Measurements from ENCODE around the gene KIAA1217.

The KIAA1217 gene

GRCh38 chr10:24449769-24450310, 240.9 kb downstream of the KIAA1217 start:
- DNase-seq = no peak

- no peak for DNase-seq
Measured at GRCh38 chr10:24451325-24451820, 242.4 kb downstream of the KIAA1217 start.

- DNase-seq = no peak
Measured at GRCh38 chr10:24452030-24452429, 243.1 kb downstream of the KIAA1217 start.

GRCh38 chr10:24453404-24453830, 244.5 kb downstream of the KIAA1217 start:
- DNase-seq = no peak

- DNase-seq = no peak
Measured at GRCh38 chr10:24453973-24454372, 245.0 kb downstream of the KIAA1217 start.

- DNase-seq = no peak
Measured at GRCh38 chr10:24455447-24455846, 246.5 kb downstream of the KIAA1217 start.

- no peak for DNase-seq
Measured at GRCh38 chr10:24456322-24456721, 247.4 kb downstream of the KIAA1217 start.

- DNase-seq = no peak
Measured at GRCh38 chr10:24457661-24458318, 248.9 kb downstream of the KIAA1217 start.

- no peak for DNase-seq
Measured at GRCh38 chr10:24459836-24460235, 250.9 kb downstream of the KIAA1217 start.

GRCh38 chr10:24462291-24462813, 253.4 kb downstream of the KIAA1217 start:
- no peak for DNase-seq

GRCh38 chr10:24462889-24463552, 254.1 kb downstream of the KIAA1217 start:
- no peak for DNase-seq

GRCh38 chr10:24463611-24464426, 254.9 kb downstream of the KIAA1217 start:
- peak; percentile 14 for DNase-seq

GRCh38 chr10:24465124-24465874, 256.4 kb downstream of the KIAA1217 start:
- no peak for DNase-seq

- peak; percentile 16 for DNase-seq
Measured at GRCh38 chr10:24465891-24466818, 257.2 kb downstream of the KIAA1217 start.

- DNase-seq = no peak
Measured at GRCh38 chr10:24467136-24467535, 258.2 kb downstream of the KIAA1217 start.

- no peak for DNase-seq
Measured at GRCh38 chr10:24467605-24468004, 258.7 kb downstream of the KIAA1217 start.

GRCh38 chr10:24468281-24468751, 259.4 kb downstream of the KIAA1217 start:
- no peak for DNase-seq

GRCh38 chr10:24469993-24470392, 261.1 kb downstream of the KIAA1217 start:
- peak; percentile 65 for DNase-seq

- DNase-seq = no peak
Measured at GRCh38 chr10:24475598-24475997, 266.7 kb downstream of the KIAA1217 start.

- DNase-seq = no peak
Measured at GRCh38 chr10:24476913-24477701, 268.2 kb downstream of the KIAA1217 start.

All from DMS153 (cell line).